ENCODE results near the gene EPHA2.

DNA sequence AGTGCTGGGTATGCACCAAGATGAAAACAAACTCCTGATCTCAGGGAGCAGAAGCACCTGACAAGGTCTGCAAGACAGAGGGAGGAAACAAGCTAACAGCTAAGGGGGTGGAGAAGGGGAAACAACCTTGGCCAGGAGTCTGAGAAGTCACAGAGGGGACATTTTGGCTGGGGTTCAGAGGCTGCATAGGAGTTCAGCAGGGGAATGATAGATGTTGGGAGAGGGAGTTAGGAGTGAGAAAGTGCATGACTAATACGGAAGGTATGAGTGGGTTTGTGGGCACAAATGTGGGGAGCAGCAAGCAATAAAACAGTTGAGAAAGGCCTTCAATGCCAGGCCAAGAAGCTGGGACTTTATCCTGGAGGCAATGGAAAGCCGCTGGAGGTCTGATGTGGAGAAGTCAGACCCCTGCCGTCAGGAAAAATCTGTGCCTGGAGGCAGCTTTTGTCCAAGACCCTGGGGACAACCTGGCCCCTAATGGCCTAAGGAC is 16.4 kb downstream of the EPHA2 start:
- TF ChIP-seq, protein P1, sequence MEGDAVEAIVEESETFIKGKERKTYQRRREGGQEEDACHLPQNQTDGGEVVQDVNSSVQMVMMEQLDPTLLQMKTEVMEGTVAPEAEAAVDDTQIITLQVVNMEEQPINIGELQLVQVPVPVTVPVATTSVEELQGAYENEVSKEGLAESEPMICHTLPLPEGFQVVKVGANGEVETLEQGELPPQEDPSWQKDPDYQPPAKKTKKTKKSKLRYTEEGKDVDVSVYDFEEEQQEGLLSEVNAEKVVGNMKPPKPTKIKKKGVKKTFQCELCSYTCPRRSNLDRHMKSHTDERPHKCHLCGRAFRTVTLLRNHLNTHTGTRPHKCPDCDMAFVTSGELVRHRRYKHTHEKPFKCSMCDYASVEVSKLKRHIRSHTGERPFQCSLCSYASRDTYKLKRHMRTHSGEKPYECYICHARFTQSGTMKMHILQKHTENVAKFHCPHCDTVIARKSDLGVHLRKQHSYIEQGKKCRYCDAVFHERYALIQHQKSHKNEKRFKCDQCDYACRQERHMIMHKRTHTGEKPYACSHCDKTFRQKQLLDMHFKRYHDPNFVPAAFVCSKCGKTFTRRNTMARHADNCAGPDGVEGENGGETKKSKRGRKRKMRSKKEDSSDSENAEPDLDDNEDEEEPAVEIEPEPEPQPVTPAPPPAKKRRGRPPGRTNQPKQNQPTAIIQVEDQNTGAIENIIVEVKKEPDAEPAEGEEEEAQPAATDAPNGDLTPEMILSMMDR (IDR thresholded peaks at IDR 0.05) = no peak
- TF ChIP-seq POLR2A (IDR thresholded peaks at IDR 0.05) = no peak

All from body of pancreas (tissue), 4 donors.